ENCODE measurements around the gene PPP2R5D.
"Not testable (repeated sequence)": the region's sequence is repeated elsewhere in the genome, so short reads cannot be mapped to it uniquely, and the experiment has no call there.

The PPP2R5D gene

GRCh38 chr6:42984001-42984923 lies at the start of gene PPP2R5D:
TSS of gene PPP2R5D (plus strand) at chr6:42984570. CDS start at chr6:42984678, 108 bp downstream.
- peak; percentile 98 for DNase-seq

GRCh38 chr6:42935322-42935721 lies 49.0 kb upstream of the PPP2R5D start:
- no peak for DNase-seq

GRCh38 chr6:42936398-42936797 lies 48.0 kb upstream of the PPP2R5D start:
- no peak for DNase-seq

GRCh38 chr6:42937548-42938427 lies 46.6 kb upstream of the PPP2R5D start:
- no peak for DNase-seq

- DNase-seq, result no peak
Measured at GRCh38 chr6:42938428-42938796, 46.0 kb upstream of the PPP2R5D start.

GRCh38 chr6:42938987-42939809 lies 45.2 kb upstream of the PPP2R5D start:
- DNase-seq, result no peak

GRCh38 chr6:42939810-42940167 lies 44.6 kb upstream of the PPP2R5D start:
- DNase-seq, result no peak

GRCh38 chr6:42940493-42941045 lies 43.8 kb upstream of the PPP2R5D start:
- no peak for DNase-seq

GRCh38 chr6:42941356-42941755 lies 43.0 kb upstream of the PPP2R5D start:
- DNase-seq, result not testable (repeated sequence)

- DNase-seq, result no peak
Measured at GRCh38 chr6:42942444-42942843, 41.9 kb upstream of the PPP2R5D start.

GRCh38 chr6:42947950-42948349 lies 36.4 kb upstream of the PPP2R5D start:
- no peak for DNase-seq

GRCh38 chr6:42952389-42952788 lies 32.0 kb upstream of the PPP2R5D start:
- no peak for DNase-seq

- DNase-seq, result not testable (repeated sequence)
Measured at GRCh38 chr6:42954405-42954804, 30.0 kb upstream of the PPP2R5D start.

GRCh38 chr6:42958125-42958524 lies 26.2 kb upstream of the PPP2R5D start:
- no peak for DNase-seq

- no peak for DNase-seq
Measured at GRCh38 chr6:42959917-42960242, 24.5 kb upstream of the PPP2R5D start.

GRCh38 chr6:42960243-42961019 lies 23.9 kb upstream of the PPP2R5D start, which contains the start of gene GNMT:
TSS of gene GNMT (plus strand) at chr6:42960754. CDS start at chr6:42960768, 14 bp downstream.
- peak in 1 of 2 experiments; percentile 55 for DNase-seq

GRCh38 chr6:42961020-42961470 lies 23.3 kb upstream of the PPP2R5D start:
- no peak for DNase-seq

- DNase-seq, result no peak
Measured at GRCh38 chr6:42962096-42962495, 22.3 kb upstream of the PPP2R5D start.

GRCh38 chr6:42962502-42963178 lies 21.7 kb upstream of the PPP2R5D start:
- DNase-seq, result no peak

- DNase-seq, result no peak
Measured at GRCh38 chr6:42963179-42963854, 21.1 kb upstream of the PPP2R5D start.

Measured in activated T-cell treated with anti-CD3 and anti-CD28 coated beads, Interleukin-2, amount 50 U/mL, for 48 hours (primary cell).